Spleen (tissue), 11 donors: ENCODE results near the gene FBXW7. TPM values are rescaled to one million over a fixed set of nuclear protein-coding genes. Genes with fewer than 3 reads are reported as not detected.

Experiments used
- DNase-seq: peaks from one replicate; pipeline ENCODE4 v3.0.0-alpha.2; 2020
- H3K27ac ChIP-seq, 8 donors: fragments of 200-600 bp; sonication (generic) in 7 of 8; 1 replicate in 4 of 8; 2 replicates in 4 of 8; pipeline versions ENCODE4 v1.5.0 to v1.8.0; 2016 to 2021; ENCODE audit warnings: inconsistent platforms in 4 of 8, mild to moderate bottlenecking in 4 of 8, moderate library complexity in 1 of 8
- H3K27me3 ChIP-seq, 7 donors: fragments of 200-600 bp; sonication (generic) in 6 of 7; replicated peaks in 1 of 7; 1 replicate in 4 of 7; 2 replicates in 3 of 7; pipeline versions ENCODE4 v1.5.0 to v1.8.0; 2016 to 2021; ENCODE audit warnings: inconsistent platforms in 3 of 7, mild to moderate bottlenecking in 1 of 7
- H3K36me3 ChIP-seq, 6 donors: fragments of 200-600 bp; sonication (generic) in 5 of 6; 1 replicate in 4 of 6; 2 replicates in 2 of 6; pipeline versions ENCODE4 v1.5.0 to v1.8.0; 2016 to 2021; ENCODE audit warnings: inconsistent platforms in 2 of 6
- H3K4me1 ChIP-seq, 6 donors: fragments of 200-600 bp; sonication (generic) in 5 of 6; 1 replicate in 3 of 6; 2 replicates in 3 of 6; pipeline versions ENCODE4 v1.5.0 to v1.8.0; 2016 to 2021; ENCODE audit warnings: inconsistent platforms in 3 of 6
- H3K4me3 ChIP-seq, 8 donors: fragments of 200-600 bp; sonication (generic) in 7 of 8; 1 replicate in 4 of 8; 2 replicates in 4 of 8; pipeline versions ENCODE4 v1.5.0 to v1.8.0; 2016 to 2021; ENCODE audit warnings: inconsistent platforms in 4 of 8, mild to moderate bottlenecking in 4 of 8, moderate library complexity in 2 of 8
- H3K9me3 ChIP-seq, 8 donors: fragments of 200-600 bp; sonication (generic) in 7 of 8; 1 replicate in 4 of 8; 2 replicates in 4 of 8; pipeline versions ENCODE4 v1.5.0 to v1.8.0; 2016 to 2021; ENCODE audit warnings: inconsistent platforms in 4 of 8
- POLR2A ChIP-seq, 3 donors: fragments of 450-650 bp; IDR thresholded peaks; one replicate each; pipeline ENCODE4 v1.5.1; 2017; ENCODE audit warnings: antibody characterized with exemption in 3 of 3, mild to moderate bottlenecking in 1 of 3
- POLR2AphosphoS5 ChIP-seq, 3 donors: sonication (generic); formaldehyde crosslinking; IDR thresholded peaks; one replicate each; pipeline ENCODE4 v1.5.1; 2017; ENCODE audit warnings: antibody characterized with exemption in 3 of 3
- WGBS, 5 donors: extraction: QIAGEN DNeasy Blood & Tissue Kit in 3 of 5; methylation state at CpG; one replicate each; pipeline versions ENCODE4 v1.1.5 to v1.1.7; 2013 to 2018; 5-methylcytosine and 5-hydroxymethylcytosine counted together
- intact Hi-C: fragments of 100-400 bp; cut with DNase I; formaldehyde crosslinking; loops from one replicate; pipeline ENCODE4 v1.15.0; 2023; ENCODE audit warnings: low total_unique reads
- polyA plus RNA-seq, 3 donors: library from polyadenylated mRNA; stranded (reverse); fragments of 200-250 nt; gene quantifications; one replicate each; pipeline ENCODE4 v1.2.1, GENCODE V29; 2013
- total RNA-seq, 7 donors: library from RNA; depleted of rRNA in 3 of 7; stranded (reverse); fragments of >200 nt in 3 of 7; fragmentation: NEBNext Ultra II Directional in 4 of 7; extraction: Animal tissue kit (Norgen Biotek cat#: 25700) in 4 of 7; gene quantifications; one replicate each; pipeline versions ENCODE4 v1.1.0 to v1.2.1, GENCODE V29; 2016 to 2021
- TF ChIP-seq, protein P1 (sequence below), 11 experiments: fragments of 200-600 bp in 7 of 11; fragments of 450-650 bp in 4 of 11; sonication (generic) in 4 of 11; IDR thresholded peaks in 8 of 11; conservative IDR thresholded peaks in 3 of 11; 1 replicate in 7 of 11; 2 replicates in 4 of 11; pipeline versions ENCODE4 v1.4.0 to v1.8.0; 2016 to 2021; ENCODE audit warnings: antibody characterized with exemption in 11 of 11, inconsistent platforms in 4 of 11, mild to moderate bottlenecking in 1 of 11
- donor health status: healthy with polysubstance abuse.
- donor health status: DM: no; HTN: no; CAD: no; lungs with moderate emphysema.
- donor health status: DM: no; HTN: no; CAD: no.
- donor health status: Bipolar disorder and iron deficiency.
- donor health status: healthy.
- donor health status: DM: no; HTN: no; CAD: no.
- donor health status: DM: yes; HTN: yes; CAD: no.

Gene FBXW7
- total and polyA plus RNA-seq, 10 donors = 11.5 to 140 (median 79.9) TPM

DNA sequence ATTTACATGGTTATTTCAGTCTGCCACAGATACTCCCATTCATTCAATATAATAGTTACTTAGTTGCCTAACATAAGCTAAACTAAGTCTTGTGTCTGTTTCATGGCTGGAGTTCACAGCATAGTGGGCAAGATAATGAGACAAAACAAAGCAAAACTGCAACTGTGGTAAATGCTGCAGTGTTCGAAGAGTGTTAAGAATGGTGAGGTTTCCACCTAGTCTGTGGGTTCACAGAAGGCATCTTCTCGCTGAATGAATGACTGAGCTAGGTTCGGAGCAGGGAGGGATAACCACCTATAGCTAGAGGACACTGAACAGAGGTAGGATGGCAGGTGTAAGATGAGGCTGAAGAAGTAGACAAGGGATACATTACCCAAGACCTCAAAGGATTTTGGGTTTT, 171.0 kb downstream of the FBXW7 start:
- Histone ChIP-seq H3K4me1 (peaks cover 0 to 34% (median 4%) of the 10 kb centered on the region in 6 donors), H3K9me3 (peaks cover 0 to 12% (median 8%) of the 10 kb centered on the region in 8 donors), H3K4me3 (no peak overlapping the region), H3K27me3 (no peaks in the 10 kb centered on the region), H3K36me3 (peaks cover 0 to 15% (median 0%) of the 10 kb centered on the region in 6 donors), H3K27ac (no peak overlapping the region)
- TF ChIP-seq, protein P1, sequence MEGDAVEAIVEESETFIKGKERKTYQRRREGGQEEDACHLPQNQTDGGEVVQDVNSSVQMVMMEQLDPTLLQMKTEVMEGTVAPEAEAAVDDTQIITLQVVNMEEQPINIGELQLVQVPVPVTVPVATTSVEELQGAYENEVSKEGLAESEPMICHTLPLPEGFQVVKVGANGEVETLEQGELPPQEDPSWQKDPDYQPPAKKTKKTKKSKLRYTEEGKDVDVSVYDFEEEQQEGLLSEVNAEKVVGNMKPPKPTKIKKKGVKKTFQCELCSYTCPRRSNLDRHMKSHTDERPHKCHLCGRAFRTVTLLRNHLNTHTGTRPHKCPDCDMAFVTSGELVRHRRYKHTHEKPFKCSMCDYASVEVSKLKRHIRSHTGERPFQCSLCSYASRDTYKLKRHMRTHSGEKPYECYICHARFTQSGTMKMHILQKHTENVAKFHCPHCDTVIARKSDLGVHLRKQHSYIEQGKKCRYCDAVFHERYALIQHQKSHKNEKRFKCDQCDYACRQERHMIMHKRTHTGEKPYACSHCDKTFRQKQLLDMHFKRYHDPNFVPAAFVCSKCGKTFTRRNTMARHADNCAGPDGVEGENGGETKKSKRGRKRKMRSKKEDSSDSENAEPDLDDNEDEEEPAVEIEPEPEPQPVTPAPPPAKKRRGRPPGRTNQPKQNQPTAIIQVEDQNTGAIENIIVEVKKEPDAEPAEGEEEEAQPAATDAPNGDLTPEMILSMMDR (IDR thresholded peaks at IDR 0.05 in 8 of 11, conservative IDR thresholded peaks at IDR 0.05 in 3 of 11) = no peak
- TF ChIP-seq POLR2A (IDR thresholded peaks at IDR 0.05) (no peak), POLR2AphosphoS5 (IDR thresholded peaks at IDR 0.05) (no peak)
- DNase-seq = no peak
- WGBS, 5 donors = 88 to 97% (median 91%) methylated on average over 3 of the region's 3 CpGs
- intact Hi-C loops = loop anchor here (10.0 kb wide), 1 partner anchor 600 kb away; the partner anchor contains the start of gene GATB

DNA sequence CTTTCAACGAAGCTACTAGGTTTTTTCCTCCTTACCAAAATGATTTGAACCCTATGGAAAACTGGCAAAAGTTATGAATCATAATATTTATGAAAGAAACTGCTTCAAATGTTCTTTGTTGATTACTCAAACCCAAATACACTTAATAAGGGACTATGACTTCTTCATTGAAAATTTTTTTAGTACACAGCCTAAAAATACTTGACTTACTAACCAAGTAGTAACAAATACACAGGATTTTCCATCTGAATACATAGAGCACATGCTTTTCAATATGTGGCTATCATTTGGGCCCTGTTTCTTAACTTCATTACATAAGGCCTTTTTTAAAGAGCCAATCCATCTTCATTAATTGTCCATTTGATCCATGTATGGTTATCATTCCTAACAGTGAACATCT, 171.5 kb downstream of the FBXW7 start:
- 78 to 92% (median 84%) methylated on average over 1 of the region's 1 CpG for WGBS, 5 donors
- Histone ChIP-seq H3K27ac (no peak overlapping the region), H3K27me3 (no peaks in the 10 kb centered on the region), H3K36me3 (peaks cover 0 to 15% (median 0%) of the 10 kb centered on the region in 6 donors), H3K4me1 (peaks cover 0 to 35% (median 7%) of the 10 kb centered on the region in 6 donors), H3K9me3 (peaks cover 0 to 12% (median 8%) of the 10 kb centered on the region in 8 donors), H3K4me3 (no peak overlapping the region)
- intact Hi-C loops = loop anchor here (10.0 kb wide), 1 partner anchor 600 kb away; the partner anchor contains the start of gene GATB
- no peak for DNase-seq
- no peak for TF ChIP-seq POLR2AphosphoS5 (IDR thresholded peaks at IDR 0.05)
- no peak for TF ChIP-seq POLR2A (IDR thresholded peaks at IDR 0.05)
- TF ChIP-seq, protein P1 (IDR thresholded peaks at IDR 0.05 in 8 of 11, conservative IDR thresholded peaks at IDR 0.05 in 3 of 11) = no peak

DNA sequence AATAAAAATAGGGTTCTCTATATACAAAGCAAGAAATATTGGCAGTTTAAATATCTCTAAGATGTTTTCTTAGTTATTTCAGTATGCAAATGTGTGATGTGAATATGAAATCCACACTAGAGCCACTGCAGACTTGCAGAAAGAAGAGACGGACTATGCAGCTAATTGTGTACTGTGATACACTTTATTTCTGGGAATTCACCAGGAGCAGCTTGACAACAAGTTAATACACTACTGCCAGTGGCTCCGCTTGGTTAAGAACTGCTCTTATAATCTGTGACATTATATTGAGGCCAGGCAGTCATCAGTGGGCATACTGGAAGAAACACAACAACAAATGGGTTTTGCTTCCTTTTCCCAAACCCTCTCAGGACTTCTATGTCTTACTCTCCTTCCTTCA, 172.0 kb downstream of the FBXW7 start:
- no peak for DNase-seq
- peaks cover 0 to 35% (median 8%) of the 10 kb centered on the region in 6 donors for H3K4me1 ChIP-seq
- H3K4me3 ChIP-seq = no peak overlapping the region
- intact Hi-C loops = loop anchor here (10.0 kb wide), 1 partner anchor 599 kb away; the partner anchor contains the start of gene GATB
- no peak overlapping the region for H3K27ac ChIP-seq
- H3K27me3 ChIP-seq = no peaks in the 10 kb centered on the region
- 93 to 98% (median 97%) methylated on average over 2 of the region's 2 CpGs for WGBS, 5 donors
- H3K36me3 ChIP-seq = peaks cover 0 to 15% (median 0%) of the 10 kb centered on the region in 6 donors
- peaks cover 0 to 12% (median 8%) of the 10 kb centered on the region in 8 donors for H3K9me3 ChIP-seq
- TF ChIP-seq, protein P1 (IDR thresholded peaks at IDR 0.05 in 8 of 11, conservative IDR thresholded peaks at IDR 0.05 in 3 of 11) = no peak
- TF ChIP-seq POLR2A (IDR thresholded peaks at IDR 0.05) (no peak), POLR2AphosphoS5 (IDR thresholded peaks at IDR 0.05) (no peak)

DNA sequence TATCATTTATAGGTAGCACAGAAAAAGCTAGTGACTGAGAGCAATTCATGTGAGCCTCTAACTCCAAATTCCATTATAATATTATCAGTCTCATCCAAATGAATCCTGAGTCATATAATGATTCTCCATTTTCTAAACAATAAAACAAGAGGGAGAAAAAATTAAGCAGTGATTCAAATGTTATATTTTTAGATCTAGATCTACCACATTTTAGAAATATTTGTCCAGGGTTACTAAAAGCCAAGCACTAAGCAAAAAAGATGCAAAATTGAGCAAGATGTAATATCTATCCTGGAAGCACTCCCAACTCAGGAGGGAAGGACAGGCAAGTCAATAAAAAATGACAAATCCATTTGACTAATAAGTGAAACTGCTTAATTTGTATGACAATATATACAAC, 172.8 kb downstream of the FBXW7 start:
- intact Hi-C loops = loop anchor here (10.0 kb wide), 1 partner anchor 598 kb away; the partner anchor contains the start of gene GATB
- Histone ChIP-seq H3K4me3 (no peak overlapping the region), H3K36me3 (peaks cover 0 to 15% (median 0%) of the 10 kb centered on the region in 6 donors), H3K4me1 (peaks cover 0 to 43% (median 8%) of the 10 kb centered on the region in 6 donors), H3K27ac (no peak overlapping the region), H3K9me3 (peaks cover 0 to 12% (median 8%) of the 10 kb centered on the region in 8 donors), H3K27me3 (no peaks in the 10 kb centered on the region)
- DNase-seq = no peak
- no peak for TF ChIP-seq POLR2A (IDR thresholded peaks at IDR 0.05)
- TF ChIP-seq POLR2AphosphoS5 (IDR thresholded peaks at IDR 0.05) = no peak
- TF ChIP-seq, protein P1 (IDR thresholded peaks at IDR 0.05 in 8 of 11, conservative IDR thresholded peaks at IDR 0.05 in 3 of 11) = no peak
